ENCODE measurements around the gene SLC22A23. TPM values are rescaled to one million over a fixed set of nuclear protein-coding genes. Genes with fewer than 3 reads are reported as not detected.

The SLC22A23 gene
- total RNA-seq, 4 donors from 2014 or later = 26.6 to 42.6 (median 37.6) TPM

GRCh38 chr6:3490625-3490980 lies 33.8 kb upstream of the SLC22A23 start:
- Histone ChIP-seq H3K27ac (no peak overlapping the region), H3K27me3 (peaks cover 0 to 12% (median 0%) of the 10 kb centered on the region in 4 donors), H3K9me3 (no peaks in the 10 kb centered on the region), H3K4me1 (no peaks in the 10 kb centered on the region), H3K4me3 (no peak overlapping the region), H3K36me3 (no peaks in the 10 kb centered on the region)
- WGBS, 2 donors = 86 to 98% methylated on average over 2 of the region's 2 CpGs
- intact Hi-C loops (cut with DNase I) = no loop called here
- no peak for DNase-seq
- no peak for TF ChIP-seq POLR2A (IDR thresholded peaks at IDR 0.05)
- no peak for TF ChIP-seq CTCF (IDR thresholded peaks at IDR 0.05)

- Histone ChIP-seq H3K27ac (no peak overlapping the region), H3K4me1 (no peaks in the 10 kb centered on the region), H3K36me3 (no peaks in the 10 kb centered on the region), H3K27me3 (peaks cover 0 to 12% (median 0%) of the 10 kb centered on the region in 4 donors), H3K9me3 (no peaks in the 10 kb centered on the region), H3K4me3 (no peak overlapping the region)
- TF ChIP-seq CTCF (IDR thresholded peaks at IDR 0.05) (no peak), POLR2A (IDR thresholded peaks at IDR 0.05) (no peak)
- no peak for DNase-seq
- intact Hi-C loops (cut with DNase I) = no loop called here
- WGBS, 2 donors = 74 to 83% methylated on average over 12 of the region's 12 CpGs
Measured at GRCh38 chr6:3489961-3490624, 33.2 kb upstream of the SLC22A23 start.

- intact Hi-C loops (cut with DNase I) = no loop called here
- H3K9me3 ChIP-seq = no peaks in the 10 kb centered on the region
- H3K36me3 ChIP-seq = no peaks in the 10 kb centered on the region
- no peak for DNase-seq
- H3K4me3 ChIP-seq = no peak overlapping the region
- WGBS, 2 donors = 75 to 82% methylated on average over 6 to 7 of the region's 7 CpGs
- H3K4me1 ChIP-seq = no peaks in the 10 kb centered on the region
- H3K27me3 ChIP-seq = peaks cover 0 to 10% (median 0%) of the 10 kb centered on the region in 4 donors
- TF ChIP-seq CTCF (IDR thresholded peaks at IDR 0.05) (no peak), POLR2A (IDR thresholded peaks at IDR 0.05) (no peak)
- no peak overlapping the region for H3K27ac ChIP-seq
Measured at GRCh38 chr6:3489027-3489757, 32.3 kb upstream of the SLC22A23 start.

- Histone ChIP-seq H3K27ac (no peak overlapping the region), H3K27me3 (peaks cover 0 to 18% (median 0%) of the 10 kb centered on the region in 4 donors), H3K4me3 (no peak overlapping the region), H3K36me3 (no peaks in the 10 kb centered on the region), H3K9me3 (peaks cover 0 to 3% (median 3%) of the 10 kb centered on the region in 3 donors), H3K4me1 (no peaks in the 10 kb centered on the region)
- intact Hi-C loops (cut with DNase I) = no loop called here
- WGBS, 2 donors = 81 to 82% methylated on average over 11 of the region's 11 CpGs
- DNase-seq = no peak
- TF ChIP-seq POLR2A (IDR thresholded peaks at IDR 0.05) = no peak
Measured at GRCh38 chr6:3484946-3485345, 28.1 kb upstream of the SLC22A23 start.

- no peaks in the 10 kb centered on the region for H3K4me1 ChIP-seq
- H3K27ac ChIP-seq = no peak overlapping the region
- H3K36me3 ChIP-seq = no peaks in the 10 kb centered on the region
- WGBS, 2 donors = 67 to 70% methylated on average over 8 of the region's 8 CpGs
- H3K4me3 ChIP-seq = no peak overlapping the region
- intact Hi-C loops (cut with DNase I) = no loop called here
- H3K9me3 ChIP-seq = peaks cover 0 to 6% (median 5%) of the 10 kb centered on the region in 3 donors
- peaks cover 0 to 18% (median 0%) of the 10 kb centered on the region in 4 donors for H3K27me3 ChIP-seq
- TF ChIP-seq CTCF (IDR thresholded peaks at IDR 0.05) (no peak), POLR2A (IDR thresholded peaks at IDR 0.05) (no peak)
- no peak for DNase-seq
Measured at GRCh38 chr6:3484192-3484591, 27.3 kb upstream of the SLC22A23 start.
